Fibroblast of pulmonary artery (primary cell): ENCODE results near the gene OR56B4.
"Not testable (repeated sequence)": the region's sequence is repeated elsewhere in the genome, so short reads cannot be mapped to it uniquely, and the experiment has no call there.

Source experiments
- DNase-seq: peaks from one replicate; pipeline ENCODE4 v3.0.0-alpha.2; 2010; ENCODE audit warnings: low read depth
- H3K4me3 ChIP-seq: replicated peaks from 2 replicates; pipeline ENCODE4 v1.5.1; 2011; ENCODE audit warnings: low read depth, mild to moderate bottlenecking, control low read depth, low read length, moderate library complexity
- TF ChIP-seq, protein P1 (sequence below): IDR thresholded peaks from 2 replicates; pipeline ENCODE4 v1.5.1; 2011; ENCODE audit warnings: mild to moderate bottlenecking, control low read depth, low read length, inconsistent platforms; ENCODE audit errors: missing control alignments

OR56B4 gene

GRCh38 chr11:6111673-6112072, 4.2 kb downstream of the OR56B4 start:
- no peak overlapping the region for H3K4me3 ChIP-seq
- TF ChIP-seq, protein P1, sequence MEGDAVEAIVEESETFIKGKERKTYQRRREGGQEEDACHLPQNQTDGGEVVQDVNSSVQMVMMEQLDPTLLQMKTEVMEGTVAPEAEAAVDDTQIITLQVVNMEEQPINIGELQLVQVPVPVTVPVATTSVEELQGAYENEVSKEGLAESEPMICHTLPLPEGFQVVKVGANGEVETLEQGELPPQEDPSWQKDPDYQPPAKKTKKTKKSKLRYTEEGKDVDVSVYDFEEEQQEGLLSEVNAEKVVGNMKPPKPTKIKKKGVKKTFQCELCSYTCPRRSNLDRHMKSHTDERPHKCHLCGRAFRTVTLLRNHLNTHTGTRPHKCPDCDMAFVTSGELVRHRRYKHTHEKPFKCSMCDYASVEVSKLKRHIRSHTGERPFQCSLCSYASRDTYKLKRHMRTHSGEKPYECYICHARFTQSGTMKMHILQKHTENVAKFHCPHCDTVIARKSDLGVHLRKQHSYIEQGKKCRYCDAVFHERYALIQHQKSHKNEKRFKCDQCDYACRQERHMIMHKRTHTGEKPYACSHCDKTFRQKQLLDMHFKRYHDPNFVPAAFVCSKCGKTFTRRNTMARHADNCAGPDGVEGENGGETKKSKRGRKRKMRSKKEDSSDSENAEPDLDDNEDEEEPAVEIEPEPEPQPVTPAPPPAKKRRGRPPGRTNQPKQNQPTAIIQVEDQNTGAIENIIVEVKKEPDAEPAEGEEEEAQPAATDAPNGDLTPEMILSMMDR = no peak
- DNase-seq = peak; percentile 1

DNA sequence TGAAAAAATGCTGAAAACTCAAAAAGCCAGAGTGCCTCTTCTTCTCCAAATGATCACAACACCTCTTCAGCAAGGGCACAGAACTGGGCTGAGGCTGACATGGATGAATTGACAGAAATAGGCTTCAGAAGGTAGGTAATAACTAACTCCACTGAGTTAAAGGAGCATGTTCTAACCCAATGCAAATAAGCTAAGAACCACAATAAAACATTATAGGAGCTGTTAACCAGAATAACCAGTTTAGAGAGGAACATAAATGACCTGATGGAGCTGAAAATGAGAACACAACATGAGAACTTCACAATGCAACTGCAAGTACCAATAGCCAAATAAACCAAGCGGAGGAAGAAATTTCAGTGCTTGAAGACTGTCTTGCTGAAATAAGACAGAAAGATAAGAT, 9.2 kb downstream of the OR56B4 start:
- H3K4me3 ChIP-seq = no peak overlapping the region
- DNase-seq = no peak
- TF ChIP-seq, protein P1 = no peak

DNA sequence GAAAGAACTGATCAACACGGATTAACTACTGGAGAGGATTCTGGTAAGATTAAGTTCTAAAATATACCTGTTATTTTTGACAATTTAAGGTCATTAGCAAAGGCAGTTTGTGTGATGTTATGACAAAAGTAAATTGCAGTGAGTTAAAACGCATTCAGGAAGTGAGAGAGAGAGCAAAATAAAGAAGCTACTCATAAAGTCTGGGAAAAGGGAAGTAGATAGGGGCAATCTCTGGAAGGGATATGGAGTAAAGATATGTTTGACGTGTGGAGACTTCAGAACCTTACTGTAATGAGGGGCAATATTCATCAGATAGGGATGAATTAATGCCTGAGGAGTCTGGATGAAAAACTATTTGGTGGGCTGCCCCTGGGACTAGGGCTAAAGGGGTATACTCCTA, 16.8 kb downstream of the OR56B4 start:
- TF ChIP-seq, protein P1 = no peak
- no peak for DNase-seq
- no peak overlapping the region for H3K4me3 ChIP-seq

DNA sequence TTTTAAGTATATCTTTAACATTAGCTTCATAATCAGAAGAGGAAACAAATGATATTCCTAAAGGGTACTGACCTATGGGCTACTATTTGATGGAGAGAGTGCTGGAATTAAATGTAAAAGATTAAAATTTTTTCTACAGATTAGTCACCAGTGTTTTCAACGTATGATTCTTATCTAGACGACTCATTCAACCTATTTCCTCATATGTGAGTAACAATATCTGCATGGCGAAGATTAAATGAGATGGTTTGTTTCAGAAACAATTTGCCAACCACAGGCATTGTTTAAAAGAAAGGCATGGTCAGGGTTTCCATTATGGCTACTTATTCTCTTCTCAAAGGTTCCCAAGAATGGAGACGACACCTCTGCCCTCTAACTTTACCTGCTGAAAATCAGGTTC, 20.4 kb downstream of the OR56B4 start:
- H3K4me3 ChIP-seq = no peak overlapping the region
- TF ChIP-seq, protein P1 = no peak
- peak; percentile 12 for DNase-seq

DNA sequence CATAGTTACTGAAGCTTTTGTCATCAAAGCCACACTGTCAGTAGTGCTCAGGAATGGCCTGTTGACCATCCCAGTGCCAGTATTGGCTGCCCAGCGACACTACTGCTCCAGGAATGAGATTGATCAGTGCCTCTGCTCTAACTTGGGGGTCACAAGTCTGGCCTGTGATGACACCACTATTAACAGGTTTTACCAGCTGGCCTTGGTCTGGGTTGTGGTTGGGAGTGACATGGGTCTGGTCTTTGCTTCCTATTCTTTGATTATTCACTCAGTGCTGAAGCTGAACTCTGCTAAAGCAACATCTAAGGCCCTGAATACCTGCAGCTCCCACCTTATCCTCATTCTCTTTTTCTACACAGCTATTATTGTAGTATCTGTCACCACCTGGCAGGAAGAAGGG, 21.5 kb downstream of the OR56B4 start:
- no peak for DNase-seq
- TF ChIP-seq, protein P1 = no peak
- no peak overlapping the region for H3K4me3 ChIP-seq

- no peak overlapping the region for H3K4me3 ChIP-seq
- TF ChIP-seq, protein P1 = no peak
- no peak for DNase-seq
Measured at GRCh38 chr11:6129635-6130034, 22.2 kb downstream of the OR56B4 start.

- DNase-seq = no peak
- H3K4me3 ChIP-seq = no peak overlapping the region
- TF ChIP-seq, protein P1 = no peak
Measured at GRCh38 chr11:6132431-6132830, 24.9 kb downstream of the OR56B4 start.

DNA sequence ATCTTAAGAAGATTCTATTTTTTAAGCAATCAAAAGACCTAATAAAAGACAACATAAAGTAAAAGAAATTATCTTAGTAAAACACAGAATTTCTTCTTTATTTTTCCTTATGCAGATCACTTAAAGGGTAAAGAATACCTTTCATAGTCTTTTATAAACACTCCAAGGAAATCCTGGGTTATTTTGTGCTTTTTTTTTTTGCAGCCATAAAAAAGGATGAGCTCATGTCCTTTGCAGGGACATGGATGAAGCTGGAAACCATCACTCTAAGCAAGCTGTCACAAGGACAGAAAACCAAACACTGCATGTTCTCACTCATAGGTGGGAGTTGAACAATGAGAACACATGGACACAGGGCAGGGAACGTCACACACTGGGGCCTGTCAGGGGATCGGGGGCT, 28.5 kb downstream of the OR56B4 start:
- H3K4me3 ChIP-seq, DNase-seq: not testable (repeated sequence)
